T-helper 1 cell treated with Interleukin-12 subunit alpha and Interleukin-12 subunit beta and Interleukin-4 antibody, amounts not matched to agents 30 ng/mL and 1 ng/mL, for 36 hours (primary cell): ENCODE data around the gene SPIRE1. TPM values are rescaled to one million over a fixed set of nuclear protein-coding genes. Genes with fewer than 3 reads are reported as not detected.
"Not testable (repeated sequence)": the region's sequence is repeated elsewhere in the genome, so short reads cannot be mapped to it uniquely, and the experiment has no call there.

ENCODE experiments used
- intact Hi-C: fragments of 100-400 bp; cut with micrococcal nuclease; formaldehyde crosslinking; loops from one replicate; pipeline ENCODE4 v1.15.1; 2024
- total RNA-seq: library from RNA; stranded (reverse); gene quantifications from 2 replicates; pipeline ENCODE4 v1.2.3, GENCODE V29; 2022

The SPIRE1 gene
- total RNA-seq, 1 donor from 2014 or later = 4.7 TPM

- intact Hi-C loops = no loop called here
Observed at GRCh38 chr18:12559319-12559718, 98.6 kb downstream of the SPIRE1 start.

DNA sequence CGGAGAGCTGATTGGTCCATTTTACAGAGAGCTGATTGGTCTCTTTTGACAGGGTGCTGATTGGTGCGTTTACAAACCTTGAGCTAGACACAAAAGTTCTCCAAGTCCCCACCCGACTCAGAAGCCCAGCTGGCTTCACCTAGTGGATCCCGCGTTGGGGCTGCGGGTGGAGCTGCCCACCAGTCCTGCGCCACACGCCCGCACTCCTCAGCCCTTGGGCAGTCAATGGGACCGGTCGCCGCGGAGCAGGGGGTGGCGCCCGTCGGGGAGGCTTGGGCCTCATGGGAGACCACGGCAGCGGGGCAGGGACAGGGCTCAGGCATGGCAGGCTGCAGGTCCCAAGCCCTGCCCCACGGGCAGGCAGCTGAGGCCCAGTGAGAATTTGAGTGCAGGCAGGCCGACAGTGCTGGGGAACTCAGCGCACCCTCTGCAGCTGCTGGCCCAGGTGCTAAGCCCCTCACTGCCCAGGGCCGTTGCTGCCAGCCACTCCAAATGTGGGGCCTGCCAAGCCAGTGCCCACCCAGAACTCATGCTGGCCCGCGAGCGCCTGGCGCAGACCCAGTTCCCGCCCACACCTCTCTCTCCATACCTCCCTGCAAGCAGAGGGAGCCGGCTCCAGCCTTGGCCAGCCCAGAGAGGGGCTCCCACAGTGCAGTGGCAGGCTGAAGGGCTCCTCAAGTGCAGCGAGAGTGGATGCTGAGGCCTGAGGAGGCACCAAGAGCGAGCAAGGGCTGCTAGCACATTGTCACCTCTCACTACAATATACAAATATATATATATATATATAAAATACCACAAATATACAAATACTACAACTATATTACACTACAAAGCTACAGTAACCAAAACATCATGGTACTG lies 100.7 kb downstream of the SPIRE1 start:
- intact Hi-C loops = no loop called here

DNA sequence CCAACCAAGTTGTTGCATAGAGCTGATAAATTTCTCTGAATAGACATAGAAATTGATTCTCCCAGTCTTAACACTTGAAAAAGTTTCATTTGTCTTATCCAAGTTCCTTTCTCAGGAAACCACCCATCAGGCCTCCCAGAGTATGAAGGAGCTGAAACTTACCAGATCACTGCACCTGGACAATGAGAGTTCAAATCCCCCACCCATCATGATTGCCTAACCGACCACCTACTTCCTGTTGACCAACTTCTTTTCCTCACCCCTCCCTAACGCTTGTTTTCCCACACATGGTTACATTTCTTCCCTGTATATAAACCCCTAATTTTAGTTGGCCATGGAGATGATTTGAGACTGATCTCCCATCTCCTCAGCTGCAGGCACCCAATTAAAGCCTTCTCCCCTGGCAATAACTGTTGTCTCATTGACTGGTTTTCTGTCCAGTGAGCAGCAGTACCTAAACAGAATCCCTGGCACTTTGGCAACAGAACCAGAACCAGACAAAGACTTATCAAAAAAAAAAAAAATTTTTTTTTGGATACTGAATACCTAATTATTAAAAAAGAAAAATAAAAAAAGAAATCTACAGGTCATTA lies 103.0 kb downstream of the SPIRE1 start:
- intact Hi-C loops = no loop called here

DNA sequence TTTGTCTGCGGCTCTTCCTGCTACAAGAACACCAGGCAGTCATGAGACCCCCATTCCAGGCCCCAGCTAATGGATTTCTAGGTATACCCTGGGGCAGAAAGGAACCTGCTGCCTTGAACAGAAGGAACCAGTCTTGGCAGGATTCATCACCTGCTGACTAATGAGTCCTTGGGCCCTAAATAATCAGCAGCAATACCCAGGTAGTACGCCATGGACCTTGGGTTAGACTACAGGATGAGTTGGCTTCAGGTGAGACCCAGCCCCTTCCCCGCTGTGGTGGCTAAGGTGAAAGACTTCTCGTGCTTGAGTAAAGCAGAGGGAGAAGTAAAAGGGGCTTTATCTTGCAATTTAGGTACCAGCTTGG lies 105.0 kb downstream of the SPIRE1 start:
- intact Hi-C loops = no loop called here

GRCh38 chr18:12551943-12552878 lies 105.7 kb downstream of the SPIRE1 start:
- intact Hi-C loops = not testable (repeated sequence)

DNA sequence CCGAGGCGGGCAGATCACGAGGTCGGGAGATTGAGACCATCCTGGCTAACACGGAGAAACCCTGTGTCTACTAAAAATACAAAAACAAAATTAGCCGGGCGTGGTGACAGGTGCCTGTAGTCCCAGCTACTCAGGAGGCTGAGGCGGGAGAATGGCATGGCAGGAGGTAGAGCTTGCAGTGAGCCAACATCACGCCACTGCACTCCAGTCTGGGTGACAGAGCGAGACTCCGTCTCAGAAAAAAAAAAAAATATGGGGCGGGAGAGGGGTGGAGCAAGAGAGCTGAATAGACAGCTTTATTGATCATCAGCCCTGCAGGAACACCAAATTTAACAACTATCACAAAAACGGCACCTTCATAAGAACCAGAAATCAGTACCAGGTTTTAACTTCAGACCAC lies 106.4 kb downstream of the SPIRE1 start:
- intact Hi-C loops = not testable (repeated sequence)

DNA sequence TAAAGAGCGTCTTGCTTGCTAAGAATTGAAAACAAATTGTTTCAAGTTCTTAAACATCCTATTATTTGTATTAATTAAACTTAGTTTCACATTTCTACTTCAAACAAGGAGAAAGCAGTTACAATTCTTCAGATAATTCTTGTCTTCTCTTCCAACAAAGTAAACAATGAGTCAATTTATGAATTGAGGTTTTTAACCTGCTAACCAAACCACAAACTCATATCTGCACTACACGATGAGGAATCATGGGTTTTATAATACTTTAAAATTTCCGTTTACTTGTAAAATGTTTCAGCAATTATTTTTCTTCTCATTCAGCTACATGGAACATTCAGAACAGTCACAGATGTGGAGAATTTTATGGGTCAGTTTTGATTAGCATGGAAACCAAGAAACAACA lies 114.2 kb downstream of the SPIRE1 start:
- intact Hi-C loops = loop anchor here (5.0 kb wide), 1 partner anchor 151 kb away; no protein-coding TSS in a partner anchor

DNA sequence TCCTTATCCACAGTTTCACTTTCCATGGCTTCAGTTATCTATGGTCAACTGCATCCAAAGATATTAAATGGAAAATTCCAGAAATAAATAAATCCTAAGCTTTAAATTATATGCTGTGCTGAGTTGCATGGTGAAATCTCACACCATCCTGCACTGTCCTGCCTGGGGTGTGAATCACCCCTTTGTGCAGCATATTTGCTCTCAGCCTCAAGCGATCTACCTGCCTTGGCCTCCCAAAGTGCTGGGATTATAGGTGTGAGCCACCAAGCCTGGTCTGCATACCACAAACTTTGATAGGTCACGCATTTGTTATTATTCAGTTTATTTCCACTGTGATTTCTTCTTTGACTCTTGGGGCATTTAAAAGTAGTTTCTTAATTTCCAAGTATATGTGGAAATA lies 117.2 kb downstream of the SPIRE1 start:
- intact Hi-C loops = loop anchor here (5.0 kb wide), 1 partner anchor 148 kb away; no protein-coding TSS in a partner anchor

GRCh38 chr18:12539158-12539557 lies 118.7 kb downstream of the SPIRE1 start:
- intact Hi-C loops = loop anchor here (2.0 kb wide), 1 partner anchor 120 kb away; the partner anchor contains the start of gene SPIRE1

DNA sequence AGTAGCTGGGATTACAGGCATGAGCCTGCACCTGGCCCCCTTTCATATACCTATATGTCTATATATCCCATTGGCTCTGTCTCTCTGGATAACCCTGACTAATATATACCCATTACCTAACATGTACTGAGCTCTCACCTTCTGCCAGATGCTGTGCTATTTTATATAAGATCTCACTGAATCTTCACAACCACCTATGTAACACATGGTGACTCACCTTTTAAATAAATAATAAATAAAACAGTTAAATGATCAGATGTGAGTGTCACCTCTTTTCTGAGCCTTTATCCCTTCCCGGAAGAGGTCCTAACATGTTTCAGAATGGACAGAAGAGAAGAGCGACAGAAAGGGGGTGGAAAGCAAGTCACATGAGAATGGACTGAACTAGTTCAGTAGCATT lies 123.1 kb downstream of the SPIRE1 start:
- intact Hi-C loops = no loop called here

DNA sequence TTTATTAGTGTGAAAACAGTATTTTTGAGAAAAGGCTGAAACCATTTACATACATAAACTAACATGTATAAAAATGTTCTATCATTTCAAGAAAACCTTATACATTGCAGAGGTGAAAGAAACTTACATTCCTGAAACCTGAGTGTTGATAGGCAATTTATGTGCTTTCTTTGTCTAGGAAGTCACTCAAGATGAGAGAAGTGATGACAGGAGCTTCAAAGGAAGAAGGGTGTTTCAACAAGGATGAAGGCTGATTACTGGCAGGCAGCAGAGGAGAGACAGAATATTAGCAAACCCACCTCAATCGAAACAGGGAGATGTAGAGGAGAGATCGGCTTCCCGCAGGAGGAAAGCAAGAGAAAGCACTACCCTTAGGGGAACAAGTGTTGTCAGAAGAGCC lies 125.2 kb downstream of the SPIRE1 start:
- intact Hi-C loops = no loop called here

- intact Hi-C loops = no loop called here
Observed at GRCh38 chr18:12531749-12532148, 126.2 kb downstream of the SPIRE1 start.

- intact Hi-C loops = no loop called here
Observed at GRCh38 chr18:12520442-12520992, 137.4 kb downstream of the SPIRE1 start.

- intact Hi-C loops = no loop called here
Observed at GRCh38 chr18:12518832-12519531, 138.9 kb downstream of the SPIRE1 start.

DNA sequence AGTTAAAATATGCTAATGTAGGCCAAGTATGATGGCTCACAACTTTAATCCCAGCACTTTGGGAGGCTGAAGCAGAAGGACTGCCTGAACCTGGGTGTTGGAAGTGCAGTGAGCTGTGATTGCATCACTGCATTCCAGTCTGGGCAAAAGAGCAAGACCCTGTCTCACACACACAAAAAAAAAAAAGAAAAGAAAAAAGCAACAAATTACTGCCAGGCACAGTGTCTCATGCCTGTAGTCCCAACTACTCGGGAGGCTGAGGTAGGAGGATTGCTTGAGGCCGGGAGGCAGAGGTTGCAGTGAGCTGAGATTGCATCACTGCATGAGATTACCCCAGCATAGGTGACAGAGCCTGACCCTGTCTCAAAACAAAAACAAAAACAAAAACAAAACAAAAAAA lies 139.6 kb downstream of the SPIRE1 start:
- intact Hi-C loops = no loop called here

DNA sequence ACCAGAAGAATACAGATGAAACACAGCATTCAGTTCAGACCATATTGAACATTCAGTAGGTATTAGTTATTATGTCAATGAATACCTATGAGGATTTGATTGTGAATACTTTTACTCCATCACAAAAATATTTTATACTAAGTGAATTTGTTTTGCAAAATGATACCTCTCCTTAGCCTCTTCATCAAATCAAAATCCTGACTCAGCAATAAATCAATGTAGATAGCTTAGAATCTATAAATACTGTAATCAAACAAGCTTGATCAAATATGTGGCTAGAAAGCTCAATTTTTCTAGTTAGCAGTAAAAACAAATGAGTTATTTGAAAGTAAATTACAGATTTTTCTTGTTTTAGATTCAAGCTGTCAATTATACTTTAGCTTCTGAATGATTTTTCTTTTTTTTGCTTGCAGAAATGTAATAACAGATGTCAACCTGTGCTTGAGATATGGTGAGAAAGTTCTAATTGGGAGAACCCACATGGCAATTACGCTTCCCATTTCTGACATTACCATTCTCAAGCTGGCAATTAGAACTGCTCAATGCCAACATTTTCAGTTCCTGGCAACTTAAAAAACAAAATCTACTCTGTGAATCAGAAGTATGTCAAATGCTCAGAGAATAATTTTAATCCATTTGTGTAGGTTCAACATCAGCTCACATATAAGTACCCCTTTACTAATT lies 140.6 kb downstream of the SPIRE1 start:
- intact Hi-C loops = no loop called here

- intact Hi-C loops = no loop called here
Observed at GRCh38 chr18:12516049-12516630, 141.8 kb downstream of the SPIRE1 start.

DNA sequence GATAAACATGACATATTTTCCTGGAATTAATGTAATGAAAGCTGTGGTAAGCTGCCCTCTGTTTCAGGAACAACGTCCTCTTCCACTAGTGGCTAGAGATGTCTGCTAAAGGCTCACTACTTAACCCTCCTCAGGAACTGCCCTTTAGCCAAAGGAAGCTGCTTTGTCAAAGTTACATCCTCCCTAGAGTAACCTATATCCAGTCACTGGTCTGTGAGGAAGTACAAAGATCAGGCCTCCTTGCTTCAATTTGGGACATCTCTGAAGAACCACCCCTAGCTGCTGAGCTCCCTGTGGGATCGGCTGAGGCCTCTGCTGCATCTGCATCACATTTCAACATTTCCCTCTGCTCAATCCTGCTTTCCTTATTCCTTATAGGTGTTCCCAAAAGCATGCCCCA lies 142.4 kb downstream of the SPIRE1 start:
- intact Hi-C loops = no loop called here

GRCh38 chr18:12507007-12507406 lies 150.9 kb downstream of the SPIRE1 start:
- intact Hi-C loops = no loop called here

GRCh38 chr18:12500986-12501385 lies 156.9 kb downstream of the SPIRE1 start:
- intact Hi-C loops = no loop called here
